GM21786 (cell line): ENCODE results near the gene SNAP25.
A peak's percentile ranks its signal among the peaks of the same experiment; 100 is the strongest.

Experiments
- ATAC-seq: cut with Tn5 transposase; IDR thresholded peaks from one replicate; pipeline ENCODE4 v1.9.1; 2021; ENCODE audit not compliant: unreplicated experiment

The SNAP25 gene

GRCh38 chr20:10216146-10216791 lies 2.4 kb upstream of the SNAP25 start:
- no peak for ATAC-seq

GRCh38 chr20:10217721-10218410 lies 764 bp upstream of the SNAP25 start:
- ATAC-seq = no peak

DNA sequence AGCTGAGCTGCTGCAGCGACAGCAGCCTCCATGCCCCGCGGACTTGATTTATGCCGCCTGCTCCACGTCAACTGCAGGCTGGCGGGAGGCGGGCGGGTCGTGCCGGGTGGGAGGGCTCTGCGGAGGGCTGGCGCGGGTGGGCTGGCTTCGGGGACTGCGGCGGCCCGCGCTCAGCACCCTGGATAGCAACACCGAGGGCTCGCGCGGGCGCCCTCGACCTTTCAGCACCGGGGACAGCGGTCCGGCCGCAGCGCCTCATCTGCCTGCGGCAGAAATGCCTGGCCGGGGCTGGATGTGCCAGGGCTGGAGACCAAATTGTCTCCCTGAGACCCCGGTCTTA lies 792 bp downstream of the SNAP25 start:
- peak; percentile 69 for ATAC-seq

DNA sequence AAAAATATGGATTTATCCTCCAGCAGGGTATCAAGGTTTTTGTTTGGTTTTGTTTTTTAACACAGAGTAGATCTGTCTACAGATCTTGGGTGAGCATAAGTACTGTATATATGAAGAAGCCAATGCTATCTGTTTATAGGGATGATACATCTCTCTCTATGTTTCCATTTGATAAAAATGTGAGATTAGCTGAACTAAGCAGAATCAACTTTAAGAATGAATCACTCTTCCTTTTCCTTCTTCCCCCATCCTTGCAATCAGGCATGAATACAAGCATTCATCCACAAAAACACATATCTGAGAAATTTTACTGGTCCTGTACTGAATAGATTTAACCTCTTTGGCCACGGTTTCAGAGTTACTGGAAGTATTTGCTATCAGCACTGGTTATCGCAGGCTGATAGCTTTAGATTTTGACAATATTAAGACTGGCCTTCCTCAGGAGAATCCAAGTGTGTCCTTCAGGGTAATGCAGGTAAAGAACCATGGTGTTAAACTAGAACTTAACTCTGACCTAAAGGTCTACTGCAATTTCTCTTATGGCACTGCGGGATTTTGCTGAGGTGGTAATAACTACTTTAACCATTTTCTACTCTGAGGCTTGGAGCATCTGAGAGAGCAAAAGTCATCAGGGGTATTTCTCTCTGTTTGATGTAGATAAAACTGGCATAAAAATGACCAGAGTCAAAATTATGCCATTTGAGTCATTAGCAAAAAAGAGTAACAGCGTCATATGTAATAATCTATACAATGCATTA lies 1.5 kb downstream of the SNAP25 start:
- ATAC-seq = no peak

DNA sequence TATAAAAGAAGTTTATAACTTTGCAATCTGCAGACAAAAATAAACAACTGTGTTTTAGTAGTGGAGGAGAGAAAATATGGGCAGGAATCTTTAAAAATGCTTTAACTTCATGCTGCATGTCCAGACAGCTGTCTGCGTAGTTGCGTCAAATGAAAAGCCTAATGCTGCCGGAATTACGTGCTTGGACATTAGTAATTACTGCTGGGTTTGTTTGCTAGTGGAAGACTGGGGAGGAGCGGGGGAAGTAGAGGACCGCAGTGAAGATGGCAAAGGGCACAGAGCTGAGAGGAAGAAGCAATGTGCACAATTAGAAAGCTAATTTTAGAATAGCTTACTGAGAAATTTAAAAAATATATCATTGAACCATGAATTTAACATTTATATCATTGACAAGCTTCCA lies 2.4 kb downstream of the SNAP25 start:
- ATAC-seq = no peak

DNA sequence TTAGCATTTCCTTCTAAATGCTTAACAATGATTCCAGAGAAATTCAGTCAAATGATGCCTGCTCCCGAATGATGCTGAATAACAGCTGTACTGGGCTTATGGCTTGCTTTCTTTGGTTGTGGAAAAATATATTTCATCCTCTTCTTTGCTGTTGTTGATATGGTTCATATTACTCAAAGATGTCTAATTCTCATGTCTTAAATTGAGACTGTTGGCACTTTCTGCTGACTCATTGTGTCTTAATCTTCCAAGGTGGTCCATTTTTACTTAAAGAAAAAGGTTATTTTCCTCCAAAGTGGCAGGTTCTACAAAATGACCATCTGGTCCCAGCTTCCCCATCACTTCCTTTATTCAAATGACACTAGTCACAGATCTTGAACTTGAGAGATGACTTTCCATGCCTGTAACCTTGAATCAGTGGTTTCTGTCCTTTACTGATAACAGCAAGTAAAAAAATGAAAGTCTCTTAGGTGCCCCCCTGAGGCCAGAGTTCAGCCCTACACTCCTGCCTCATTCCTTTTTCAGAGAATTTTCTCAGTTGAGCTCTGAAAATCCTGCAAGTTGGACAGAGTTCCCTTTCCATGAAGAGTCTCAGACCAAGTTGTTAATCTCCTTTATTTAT lies 6.9 kb downstream of the SNAP25 start:
- ATAC-seq = no peak

DNA sequence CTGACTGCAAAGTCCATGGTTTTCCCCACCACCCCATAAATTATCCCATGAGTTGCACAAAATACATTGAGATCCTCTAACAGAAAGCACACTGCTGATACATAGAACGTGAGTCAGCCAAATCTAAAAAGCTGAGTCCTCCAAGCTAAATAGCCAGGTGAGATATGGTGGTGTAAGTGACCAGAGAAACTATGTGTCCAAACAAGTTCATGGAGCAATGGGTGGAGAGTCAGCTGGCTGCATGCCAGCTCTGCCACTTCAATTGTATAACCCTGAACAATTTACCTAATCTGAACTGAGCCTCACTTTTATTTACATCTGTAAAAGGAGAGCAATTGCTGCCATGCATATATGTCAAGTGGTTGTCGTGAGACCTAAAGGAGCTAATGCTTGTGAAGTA lies 9.7 kb downstream of the SNAP25 start:
- no peak for ATAC-seq

- ATAC-seq = no peak
Measured at GRCh38 chr20:10231290-10231689, 12.7 kb downstream of the SNAP25 start.

- no peak for ATAC-seq
Measured at GRCh38 chr20:10236540-10237533, 18.2 kb downstream of the SNAP25 start.

- no peak for ATAC-seq
Measured at GRCh38 chr20:10239954-10240353, 21.3 kb downstream of the SNAP25 start.

DNA sequence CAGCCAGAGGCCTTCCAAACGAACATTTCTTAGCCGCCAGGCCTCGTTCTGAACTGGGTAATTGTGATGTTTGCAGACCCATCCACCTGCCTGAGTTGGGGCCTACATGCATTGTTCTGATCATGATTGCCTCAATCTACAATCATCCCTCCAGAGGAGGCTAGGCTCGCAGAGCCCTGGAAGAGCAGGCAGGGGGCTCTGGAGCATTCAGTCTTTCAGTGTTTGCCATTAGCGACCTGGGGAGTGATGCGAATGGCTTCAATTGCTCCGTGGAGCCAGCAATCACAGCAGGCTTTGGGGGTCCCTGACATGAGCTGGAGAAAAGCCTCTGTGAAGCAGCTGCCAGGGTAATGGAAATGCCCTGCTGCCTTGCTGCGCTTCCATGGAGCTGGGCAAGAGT lies 22.0 kb downstream of the SNAP25 start:
- ATAC-seq = no peak

DNA sequence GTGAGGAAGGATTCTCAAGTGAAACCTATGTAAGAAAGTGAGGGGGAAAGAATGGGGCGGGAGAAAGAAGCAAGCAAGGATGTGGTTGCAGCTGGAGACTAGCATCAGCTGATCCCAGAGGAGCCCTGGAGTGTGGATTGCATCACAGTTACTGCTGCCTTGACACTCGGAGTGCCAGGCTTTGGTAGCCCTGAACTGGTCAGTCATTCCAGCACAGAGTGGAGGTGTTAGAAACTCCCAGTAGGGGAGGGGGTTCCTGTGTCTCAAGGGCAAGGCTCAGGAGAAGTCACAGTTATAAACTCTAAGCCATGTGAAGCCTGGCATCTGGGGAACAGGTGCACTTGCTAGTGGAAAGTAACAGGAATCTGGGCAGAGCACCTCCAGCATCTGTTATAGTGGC lies 23.5 kb downstream of the SNAP25 start:
- ATAC-seq = no peak

- no peak for ATAC-seq
Measured at GRCh38 chr20:10247440-10247839, 28.8 kb downstream of the SNAP25 start.

GRCh38 chr20:10249048-10249770 lies 30.6 kb downstream of the SNAP25 start:
- no peak for ATAC-seq

DNA sequence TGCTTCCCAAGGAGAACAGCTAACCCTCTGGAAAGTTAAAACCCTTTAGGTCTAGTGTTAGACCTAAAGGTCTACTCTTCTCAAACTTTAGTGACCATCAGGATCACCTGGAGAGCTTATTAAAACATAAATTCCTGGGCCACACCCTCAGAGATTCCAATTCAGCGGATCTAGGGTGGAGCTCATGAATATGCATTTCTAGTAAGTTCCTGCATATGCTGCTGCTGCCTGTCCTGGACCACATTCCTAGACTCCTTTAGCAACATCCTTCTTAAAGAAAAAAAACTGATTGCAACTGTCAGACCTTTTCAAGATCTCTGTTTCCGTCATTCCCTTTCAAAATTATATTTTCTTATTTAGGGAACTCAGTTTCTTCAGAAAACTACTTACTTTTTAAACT lies 31.2 kb downstream of the SNAP25 start:
- no peak for ATAC-seq

- ATAC-seq = no peak
Measured at GRCh38 chr20:10250902-10251301, 32.3 kb downstream of the SNAP25 start.

DNA sequence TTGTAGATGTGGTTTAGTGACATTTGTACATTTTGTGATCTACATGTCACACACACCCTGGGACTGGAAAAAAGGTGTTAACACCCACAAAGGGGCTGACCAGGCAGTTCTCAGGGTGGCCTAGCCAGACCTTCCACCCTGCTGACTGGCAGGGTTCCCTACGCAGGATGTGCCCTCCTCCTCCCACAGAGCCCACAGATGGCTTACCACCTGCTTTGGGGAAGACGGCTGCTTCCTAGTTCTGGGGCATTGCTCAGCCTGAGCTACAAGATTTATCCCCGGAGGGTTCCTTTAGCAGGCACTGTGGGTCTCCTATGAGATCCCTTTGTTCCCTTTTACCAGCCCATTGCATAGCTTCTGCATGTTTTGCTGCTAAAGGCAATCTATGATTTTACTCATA lies 35.1 kb downstream of the SNAP25 start:
- no peak for ATAC-seq

GRCh38 chr20:10255846-10256245 lies 37.2 kb downstream of the SNAP25 start:
- ATAC-seq = no peak

DNA sequence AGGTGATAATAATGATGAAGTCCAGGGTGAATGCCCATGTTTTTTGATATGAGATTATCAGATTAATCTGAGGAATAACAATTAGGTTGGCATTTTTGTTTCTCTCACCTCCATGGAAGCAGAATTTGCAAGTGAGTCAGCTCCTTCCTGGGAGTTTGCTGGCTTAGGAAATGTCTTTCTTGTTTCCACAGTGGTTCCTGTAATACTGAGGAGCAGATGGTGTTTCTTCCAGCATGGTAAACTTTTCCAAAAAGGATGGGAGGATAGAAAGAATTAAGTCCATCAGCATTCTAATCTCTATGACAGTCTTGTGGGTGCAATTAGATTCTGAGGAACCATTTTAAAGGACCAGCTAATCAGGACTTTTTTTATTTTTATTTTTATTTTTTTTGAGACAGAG lies 40.5 kb downstream of the SNAP25 start:
- no peak for ATAC-seq

DNA sequence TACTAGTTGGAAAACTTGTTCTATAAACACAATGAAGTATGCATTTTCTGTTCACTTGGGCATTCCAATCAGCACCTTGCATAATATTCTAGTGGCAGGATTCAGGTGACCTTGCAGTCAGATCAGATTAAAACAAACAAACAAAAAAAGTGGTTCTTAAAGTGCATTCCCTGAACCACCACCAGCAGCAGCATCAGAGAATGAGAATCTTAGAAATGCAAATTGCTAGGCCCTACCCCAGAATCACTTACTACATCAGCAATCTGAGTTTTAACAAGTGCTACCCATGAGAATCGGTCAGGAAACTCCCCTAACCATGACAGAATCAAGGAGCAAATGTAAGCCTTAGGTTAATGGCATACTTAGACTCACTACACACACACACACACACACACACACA lies 41.7 kb downstream of the SNAP25 start:
- no peak for ATAC-seq
